ENCODE data around the gene COL12A1.
A peak's percentile ranks its signal among the peaks of the same experiment; 100 is the strongest.

Gene COL12A1

GRCh38 chr6:75213732-75214131 is 7.9 kb upstream of the COL12A1 start:
- no peak overlapping the region for H3K27ac ChIP-seq
- H3K4me3 ChIP-seq: no peak overlapping the region
- no peak for DNase-seq (ENCODE audit: low spot score)
- no peak for TF ChIP-seq CTCF (IDR thresholded peaks at IDR 0.05)

- Histone ChIP-seq H3K27ac (no peak overlapping the region), H3K4me3 (no peak overlapping the region)
- TF ChIP-seq CTCF (IDR thresholded peaks at IDR 0.05): no peak
- DNase-seq (ENCODE audit: low spot score): no peak
These were observed 7.3 kb upstream of the COL12A1 start for GRCh38 chr6:75213112-75213511.

GRCh38 chr6:75211920-75212590 is 6.2 kb upstream of the COL12A1 start:
- Histone ChIP-seq H3K27ac (no peak overlapping the region), H3K4me3 (no peak overlapping the region)
- TF ChIP-seq CTCF (IDR thresholded peaks at IDR 0.05): no peak
- no peak for DNase-seq (ENCODE audit: low spot score)

GRCh38 chr6:75210885-75211739 is 5.3 kb upstream of the COL12A1 start:
- Histone ChIP-seq H3K27ac (no peak overlapping the region), H3K4me3 (no peak overlapping the region)
- TF ChIP-seq CTCF (IDR thresholded peaks at IDR 0.05): peak; percentile 73
- no peak for DNase-seq (ENCODE audit: low spot score)

GRCh38 chr6:75209184-75209723 is 3.4 kb upstream of the COL12A1 start:
- no peak for TF ChIP-seq CTCF (IDR thresholded peaks at IDR 0.05)
- no peak for DNase-seq (ENCODE audit: low spot score)
- peak overlapping the region in 1 of 2 donors; percentile 91 for H3K27ac ChIP-seq
- H3K4me3 ChIP-seq: no peak overlapping the region

- Histone ChIP-seq H3K27ac (peak overlapping the region; percentile 53 to 91), H3K4me3 (peak overlapping the region; percentile 63)
- peak; percentile 84 for TF ChIP-seq CTCF (IDR thresholded peaks at IDR 0.05)
- DNase-seq (ENCODE audit: low spot score): peak; percentile 91
These were observed 2.7 kb upstream of the COL12A1 start for GRCh38 chr6:75208298-75209183.

Measured in coronary artery (tissue), 2 donors.